Right lung (tissue), 5 donors: ENCODE data around the gene NTRK3. TPM values are rescaled to one million over a fixed set of nuclear protein-coding genes. Genes with fewer than 3 reads are reported as not detected.
"Not testable (repeated sequence)": the region's sequence is repeated elsewhere in the genome, so short reads cannot be mapped to it uniquely, and the experiment has no call there.

Experiments used
- DNase-seq, 2 donors: peaks; one replicate each; pipeline ENCODE4 v3.0.0-alpha.2; 2013
- polyA plus RNA-seq, 5 donors: library from polyadenylated mRNA; unstranded; fragments of 120-200 nt; gene quantifications; one replicate each; pipeline versions ENCODE4 v1.2.1 to v1.2.3, GENCODE V29; 2013; ENCODE audit warnings: inconsistent platforms in 1 of 5, low replicate concordance in 1 of 5; ENCODE audit not compliant: insufficient read length in 5 of 5, insufficient read depth in 1 of 5

The NTRK3 gene
- polyA plus RNA-seq, 5 donors: 6.9 to 9.9 (median 7.6) TPM

- DNase-seq: peak; percentile 75 to 79
Observed at GRCh38 chr15:88076328-88076727, 180.2 kb downstream of the NTRK3 start.

GRCh38 chr15:88075102-88075501 is 181.4 kb downstream of the NTRK3 start:
- no peak for DNase-seq

GRCh38 chr15:88074386-88074785 is 182.2 kb downstream of the NTRK3 start:
- no peak for DNase-seq

- no peak for DNase-seq
Observed at GRCh38 chr15:88073391-88073691, 183.2 kb downstream of the NTRK3 start.

- no peak for DNase-seq
Observed at GRCh38 chr15:88072598-88073390, 183.7 kb downstream of the NTRK3 start.

- DNase-seq: not testable (repeated sequence)
Observed at GRCh38 chr15:88072133-88072532, 184.4 kb downstream of the NTRK3 start.

GRCh38 chr15:88071141-88071540 is 185.4 kb downstream of the NTRK3 start:
- DNase-seq: no peak

GRCh38 chr15:88069561-88069960 is 187.0 kb downstream of the NTRK3 start:
- DNase-seq: peak in 1 of 2 donors; percentile 43

GRCh38 chr15:88067331-88067685 is 189.2 kb downstream of the NTRK3 start:
- no peak for DNase-seq

GRCh38 chr15:88066636-88067330 is 189.8 kb downstream of the NTRK3 start:
- DNase-seq: no peak

- no peak for DNase-seq
Observed at GRCh38 chr15:88061452-88061851, 195.1 kb downstream of the NTRK3 start.

GRCh38 chr15:88060383-88060782 is 196.2 kb downstream of the NTRK3 start:
- DNase-seq: no peak

GRCh38 chr15:88057836-88058235 is 198.7 kb downstream of the NTRK3 start:
- no peak for DNase-seq

- no peak for DNase-seq
Observed at GRCh38 chr15:88049506-88049905, 207.0 kb downstream of the NTRK3 start.

- no peak for DNase-seq
Observed at GRCh38 chr15:88048755-88049154, 207.8 kb downstream of the NTRK3 start.

- DNase-seq: no peak
Observed at GRCh38 chr15:88048237-88048636, 208.3 kb downstream of the NTRK3 start.

- DNase-seq: no peak
Observed at GRCh38 chr15:88046576-88047129, 209.9 kb downstream of the NTRK3 start.

- DNase-seq: no peak
Observed at GRCh38 chr15:88043396-88043795, 213.1 kb downstream of the NTRK3 start.

GRCh38 chr15:88042047-88042446 is 214.5 kb downstream of the NTRK3 start:
- DNase-seq: no peak

GRCh38 chr15:88040516-88040915 is 216.0 kb downstream of the NTRK3 start:
- no peak for DNase-seq

- DNase-seq: no peak
Observed at GRCh38 chr15:88038261-88038660, 218.3 kb downstream of the NTRK3 start.

GRCh38 chr15:88036154-88036839 is 220.2 kb downstream of the NTRK3 start:
- DNase-seq: no peak

- no peak for DNase-seq
Observed at GRCh38 chr15:88035381-88035780, 221.2 kb downstream of the NTRK3 start.
